COLO829 (cell line): ENCODE data around the gene TRIM42.

Experiments
- DNase-seq: peaks from one replicate; pipeline ENCODE4 v3.0.0; 2012; ENCODE audit warnings: low spot score

TRIM42 gene

GRCh38 chr3:140677764-140678163 is at the start of gene TRIM42:
TRIM42 (plus strand) TSS chr3:140678064; CDS start chr3:140678230, 166 bp downstream.
- no peak for DNase-seq

- DNase-seq, result no peak
These were observed 49.3 kb upstream of the TRIM42 start for GRCh38 chr3:140628606-140629005.

- peak; percentile 82 for DNase-seq
These were observed 48.3 kb upstream of the TRIM42 start for GRCh38 chr3:140629357-140630137.

DNA sequence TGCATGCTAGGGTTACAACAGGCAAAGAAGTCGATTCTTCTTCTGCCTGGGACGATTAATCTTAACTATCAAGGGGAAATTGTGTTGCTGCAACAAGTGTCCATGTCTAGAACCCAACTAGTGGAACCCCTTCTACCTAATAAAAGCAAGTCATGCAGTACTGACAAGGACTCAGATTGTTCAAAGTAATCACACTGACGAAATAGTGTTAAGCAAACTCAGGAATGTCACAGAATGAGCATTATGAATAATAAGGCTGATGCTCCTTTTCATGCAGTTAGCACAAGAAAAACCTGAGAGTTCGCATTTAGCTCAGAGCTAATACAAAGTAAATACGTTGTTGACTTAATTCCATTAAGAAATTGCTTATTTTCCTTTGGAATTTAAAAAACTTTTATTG is 47.5 kb upstream of the TRIM42 start:
- no peak for DNase-seq

GRCh38 chr3:140630866-140631265 is 47.0 kb upstream of the TRIM42 start:
- no peak for DNase-seq

DNA sequence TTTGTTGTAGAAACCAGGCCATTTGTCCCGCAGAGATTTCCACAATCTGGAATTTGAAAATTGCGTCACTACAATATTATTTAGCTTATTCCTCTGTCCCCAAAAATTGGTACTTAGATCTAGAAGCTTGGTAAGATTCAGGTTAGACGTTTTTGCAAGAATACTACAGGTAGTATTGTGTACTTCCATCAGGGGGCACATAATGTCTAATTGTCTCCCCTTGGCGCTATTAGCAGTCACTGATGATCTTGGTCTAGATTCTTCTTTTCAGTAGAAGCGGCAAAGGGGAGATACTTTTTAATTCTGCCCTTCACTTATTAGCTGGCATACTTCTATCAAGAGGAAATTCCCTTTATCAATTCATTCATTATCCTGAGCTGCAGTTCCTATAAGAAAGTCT is 42.6 kb upstream of the TRIM42 start:
- no peak for DNase-seq

- DNase-seq, result no peak
These were observed 41.3 kb upstream of the TRIM42 start for GRCh38 chr3:140636406-140637138.

GRCh38 chr3:140651287-140651686 is 26.6 kb upstream of the TRIM42 start:
- no peak for DNase-seq

GRCh38 chr3:140655678-140656077 is 22.2 kb upstream of the TRIM42 start:
- DNase-seq, result no peak

DNA sequence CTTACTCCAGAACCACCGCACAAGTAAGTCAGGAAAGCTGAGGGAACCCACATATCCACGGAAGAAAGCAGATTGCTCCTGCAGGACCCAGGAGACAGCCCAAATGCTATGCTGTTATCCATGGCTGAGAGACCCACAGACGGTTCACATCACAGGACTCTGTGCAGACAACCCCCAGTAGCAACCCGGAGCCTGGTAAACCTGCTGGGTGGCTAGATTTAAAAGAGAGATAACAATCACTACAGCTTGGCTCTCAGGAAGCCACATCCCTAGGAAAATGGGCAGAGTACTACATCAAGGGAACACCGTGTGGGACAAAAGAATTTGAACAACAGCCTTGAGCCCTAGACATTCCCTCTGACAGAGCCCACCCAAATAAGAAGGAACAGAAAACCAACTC is 13.8 kb upstream of the TRIM42 start:
- DNase-seq, result no peak

- no peak for DNase-seq
These were observed 4.7 kb downstream of the TRIM42 start for GRCh38 chr3:140682586-140682985.

DNA sequence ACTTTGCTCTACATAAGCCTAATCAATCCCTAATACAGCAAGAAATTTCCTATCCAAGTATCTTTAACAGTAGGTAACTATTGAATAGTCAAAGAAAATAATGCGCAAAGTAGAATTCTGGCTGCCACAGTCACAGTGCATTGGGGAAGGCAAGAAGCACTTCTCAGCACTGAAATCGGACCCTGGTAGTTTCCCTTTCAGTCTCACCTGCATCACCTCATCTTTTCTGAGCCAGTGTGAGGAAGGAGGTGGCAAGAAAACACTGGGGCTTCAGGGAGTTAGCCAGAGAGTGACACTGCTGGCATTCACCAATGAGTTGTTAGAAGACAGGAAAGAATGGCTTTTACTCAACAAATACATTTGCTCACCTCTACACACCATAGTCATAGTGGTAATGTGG is 8.3 kb downstream of the TRIM42 start:
- DNase-seq, result no peak

DNA sequence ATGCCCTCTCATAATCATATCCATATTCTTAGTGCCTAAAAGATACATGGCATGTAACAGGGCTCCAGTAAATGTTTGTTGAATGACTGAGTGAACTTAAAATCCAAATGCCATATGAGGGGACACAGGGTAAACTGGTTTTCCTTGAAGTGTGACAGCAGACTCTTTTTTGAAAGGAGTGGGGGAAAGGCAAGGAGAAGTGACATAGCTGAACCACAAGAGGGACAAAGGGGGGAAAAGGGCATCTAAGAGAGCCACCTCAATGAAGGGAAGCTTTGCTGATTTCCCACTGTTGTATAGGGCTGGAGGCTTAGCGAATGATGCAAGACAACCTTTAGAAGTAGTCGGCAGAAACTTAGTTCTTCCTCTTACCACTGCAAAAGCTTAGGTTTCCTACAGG is 9.1 kb downstream of the TRIM42 start:
- no peak for DNase-seq

DNA sequence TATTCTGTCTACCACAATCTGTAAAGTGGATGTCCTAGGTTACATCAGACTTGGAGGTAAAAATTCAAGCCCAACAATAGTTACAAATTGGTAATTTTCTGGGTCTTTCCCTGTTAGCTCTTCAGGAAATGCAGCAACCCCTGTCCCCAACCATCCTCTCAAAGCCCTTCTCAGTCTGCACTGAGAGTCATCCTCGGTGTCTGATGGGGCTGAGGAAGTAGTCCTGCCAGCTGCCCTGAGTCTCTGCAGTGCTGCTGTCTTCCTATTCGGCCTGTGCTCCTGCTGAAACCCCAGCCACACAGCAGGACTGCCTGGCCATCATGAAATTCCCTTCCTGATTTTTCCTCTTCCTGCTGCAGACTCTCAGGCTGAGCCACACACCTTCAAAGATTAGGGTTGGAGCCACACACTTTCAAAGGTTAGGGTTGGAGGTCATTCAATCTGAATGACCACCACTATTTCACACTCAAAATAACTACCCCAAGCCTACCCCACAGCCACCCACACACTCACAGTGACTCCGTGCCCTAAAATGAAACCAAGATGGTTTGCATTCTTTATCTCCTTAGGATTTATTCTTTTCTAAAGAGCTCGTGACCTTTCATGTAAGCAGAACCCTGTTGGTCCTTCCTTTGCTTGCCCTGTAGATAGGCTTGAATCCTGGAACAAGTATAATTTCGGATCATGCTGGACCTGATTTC is 17.6 kb downstream of the TRIM42 start:
- no peak for DNase-seq

DNA sequence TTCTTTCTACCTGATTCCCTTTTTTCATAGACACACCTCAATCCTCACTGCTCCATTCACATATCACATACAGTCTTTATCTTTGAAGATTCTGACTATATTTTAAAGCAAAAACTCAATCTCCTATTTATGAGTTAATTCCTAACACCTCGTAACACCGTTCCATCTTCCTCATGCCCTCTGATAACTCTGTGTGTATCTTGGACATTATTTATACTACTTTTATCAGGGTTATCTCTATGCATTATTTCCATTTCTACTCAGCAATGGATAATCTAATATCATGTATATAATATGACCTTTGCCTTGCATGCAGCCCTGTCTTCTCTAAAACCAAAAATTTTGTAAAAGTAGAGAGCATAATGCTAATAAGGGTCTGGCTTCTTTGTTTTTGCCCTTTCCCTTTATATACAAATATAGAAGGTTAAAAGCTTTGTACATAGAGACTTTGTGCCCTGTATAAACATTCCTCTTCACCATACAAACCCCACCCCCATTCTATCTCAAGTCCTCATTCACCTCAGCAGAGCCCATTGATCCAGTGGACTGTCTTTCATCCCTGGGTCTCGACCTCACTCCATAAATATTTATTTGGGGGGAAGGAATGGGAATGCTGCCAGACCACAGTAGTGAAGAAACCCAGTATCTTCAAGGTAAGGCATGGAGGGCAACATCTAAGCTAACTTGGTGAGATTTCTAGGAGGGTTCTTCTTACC is 21.8 kb downstream of the TRIM42 start:
- DNase-seq, result no peak

- DNase-seq, result no peak
These were observed 24.4 kb downstream of the TRIM42 start for GRCh38 chr3:140702281-140702680.

DNA sequence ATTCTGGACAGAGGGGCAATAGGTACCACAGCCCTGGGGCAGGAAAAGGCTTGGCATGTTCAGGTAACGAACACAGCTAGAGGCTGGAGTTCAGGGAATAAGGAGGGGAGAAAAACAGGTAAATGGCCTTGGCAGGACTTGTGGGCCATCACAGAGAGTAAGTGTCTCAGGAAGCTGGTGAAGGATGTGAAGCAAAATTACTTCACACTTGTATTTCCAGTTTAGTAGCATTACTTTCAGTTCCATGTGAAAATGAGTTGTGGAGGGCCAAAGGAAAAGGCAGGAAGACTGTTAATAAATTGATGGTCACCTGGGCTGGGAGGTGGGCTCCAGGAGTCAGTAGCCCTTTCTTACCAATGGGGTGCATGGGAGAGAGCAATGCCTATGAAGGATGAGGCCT is 25.6 kb downstream of the TRIM42 start:
- no peak for DNase-seq

DNA sequence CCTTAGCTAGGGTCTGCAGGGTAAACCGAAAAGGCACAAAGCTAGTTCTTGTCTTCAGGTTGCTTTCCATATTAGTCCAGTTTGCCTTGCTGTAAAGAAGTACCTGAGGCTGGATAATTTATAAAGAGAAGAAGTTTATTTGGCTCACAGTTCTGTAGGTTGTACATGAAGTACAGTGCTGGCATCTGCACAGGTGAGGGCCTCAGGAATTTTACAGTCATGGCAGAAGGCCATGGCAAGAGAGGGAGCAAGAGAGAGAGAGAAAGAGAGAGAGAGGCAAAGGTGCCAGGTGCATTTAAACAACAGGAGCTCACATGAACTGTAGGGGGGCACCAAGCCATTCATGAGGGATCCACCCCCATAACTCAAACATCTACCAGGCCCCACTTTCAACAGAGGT is 26.9 kb downstream of the TRIM42 start:
- no peak for DNase-seq

GRCh38 chr3:140705954-140706353 is 28.1 kb downstream of the TRIM42 start:
- DNase-seq, result no peak

DNA sequence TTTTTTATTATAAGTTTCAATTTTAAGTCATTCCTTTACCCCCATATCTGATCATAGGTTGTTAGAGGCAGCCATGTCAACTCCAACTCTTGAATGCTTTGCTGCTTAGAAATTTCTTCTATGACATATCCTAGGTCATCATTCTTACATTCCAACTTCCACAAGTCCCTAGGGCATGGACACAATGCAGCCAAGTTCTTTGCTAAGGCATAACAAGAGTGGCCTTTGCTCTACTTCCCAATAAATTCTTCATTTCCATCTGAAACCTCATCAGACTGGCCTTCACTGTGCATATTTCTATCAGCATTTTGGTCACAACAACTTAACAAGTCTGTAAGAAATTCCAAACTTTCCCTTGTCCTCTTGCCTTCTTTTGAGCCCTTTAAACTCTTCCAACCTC is 28.5 kb downstream of the TRIM42 start:
- DNase-seq, result no peak

GRCh38 chr3:140708815-140709214 is 31.0 kb downstream of the TRIM42 start:
- DNase-seq, result no peak

- DNase-seq, result no peak
These were observed 31.9 kb downstream of the TRIM42 start for GRCh38 chr3:140709751-140710150.
